ENCODE data around the gene MYL11.
"Not testable (repeated sequence)": the region's sequence is repeated elsewhere in the genome, so short reads cannot be mapped to it uniquely, and the experiment has no call there.

Gene MYL11

DNA sequence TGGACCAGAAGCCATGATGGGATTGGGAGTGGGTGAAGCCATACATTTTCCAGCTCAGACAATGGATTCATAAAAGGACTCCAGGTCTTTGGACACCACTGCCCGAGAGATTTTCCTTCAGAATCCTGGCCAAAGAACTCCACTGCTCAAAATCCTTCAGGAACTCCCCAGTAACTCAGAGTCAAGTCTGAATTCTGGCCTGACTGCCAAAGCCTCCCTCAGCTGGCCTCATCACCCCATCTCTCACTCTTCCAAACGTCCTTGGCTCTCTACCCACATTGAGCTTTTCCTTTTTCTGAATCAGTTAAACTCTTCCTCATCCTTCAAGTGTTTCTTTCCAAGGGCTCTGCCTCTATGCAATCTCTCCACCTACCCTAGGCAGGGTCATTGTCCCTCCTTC lies 8.9 kb downstream of the MYL11 start:
- Mint-ChIP-seq H3K4me3 (peak overlapping the region; percentile 90), H3K36me3 (ENCODE audit: low read depth) (peaks cover 39% of the 10 kb centered on the region), H3K27ac (peak overlapping the region; percentile 93), H3K9me3 (no peaks in the 10 kb centered on the region), H3K27me3 (no peaks in the 10 kb centered on the region), H3K4me1 (ENCODE audit: low read depth) (peaks cover 45% of the 10 kb centered on the region)
- DNase-seq = no peak

DNA sequence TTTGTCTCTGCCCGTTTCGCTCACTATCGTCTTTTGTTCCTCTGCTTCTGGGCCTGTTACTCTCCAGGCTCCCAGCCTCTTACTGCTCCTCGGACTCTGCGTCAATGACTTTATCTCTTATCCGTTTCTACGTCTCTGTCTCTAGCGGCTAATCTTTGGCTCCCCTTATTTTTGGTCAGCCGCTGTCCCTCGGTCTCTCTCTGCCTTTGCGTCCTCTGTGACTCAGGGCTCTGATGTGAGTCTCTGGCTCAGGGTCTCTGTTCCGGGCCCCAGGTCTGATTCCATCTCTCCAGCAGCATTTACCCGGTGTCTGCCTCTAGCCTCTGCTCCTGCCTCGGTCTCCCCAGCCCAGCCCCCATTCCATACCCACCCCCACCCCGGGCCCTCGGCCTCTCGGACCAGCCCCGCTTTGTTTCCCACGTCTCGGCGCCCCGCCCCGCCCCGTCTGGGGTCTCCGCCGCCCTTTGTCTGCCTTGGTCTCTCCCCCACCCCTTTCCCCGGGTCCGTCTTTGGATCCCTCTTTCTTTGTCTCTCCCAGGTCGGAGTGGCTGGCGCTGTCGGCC lies 20.1 kb downstream of the MYL11 start:
- Mint-ChIP-seq H3K36me3 (ENCODE audit: low read depth) (peaks cover 39% of the 10 kb centered on the region), H3K9me3 (no peaks in the 10 kb centered on the region), H3K4me3 (peak overlapping the region; percentile 87), H3K27ac (peak overlapping the region; percentile 89), H3K27me3 (no peaks in the 10 kb centered on the region), H3K4me1 (ENCODE audit: low read depth) (peaks cover 39% of the 10 kb centered on the region)
- no peak for DNase-seq

DNA sequence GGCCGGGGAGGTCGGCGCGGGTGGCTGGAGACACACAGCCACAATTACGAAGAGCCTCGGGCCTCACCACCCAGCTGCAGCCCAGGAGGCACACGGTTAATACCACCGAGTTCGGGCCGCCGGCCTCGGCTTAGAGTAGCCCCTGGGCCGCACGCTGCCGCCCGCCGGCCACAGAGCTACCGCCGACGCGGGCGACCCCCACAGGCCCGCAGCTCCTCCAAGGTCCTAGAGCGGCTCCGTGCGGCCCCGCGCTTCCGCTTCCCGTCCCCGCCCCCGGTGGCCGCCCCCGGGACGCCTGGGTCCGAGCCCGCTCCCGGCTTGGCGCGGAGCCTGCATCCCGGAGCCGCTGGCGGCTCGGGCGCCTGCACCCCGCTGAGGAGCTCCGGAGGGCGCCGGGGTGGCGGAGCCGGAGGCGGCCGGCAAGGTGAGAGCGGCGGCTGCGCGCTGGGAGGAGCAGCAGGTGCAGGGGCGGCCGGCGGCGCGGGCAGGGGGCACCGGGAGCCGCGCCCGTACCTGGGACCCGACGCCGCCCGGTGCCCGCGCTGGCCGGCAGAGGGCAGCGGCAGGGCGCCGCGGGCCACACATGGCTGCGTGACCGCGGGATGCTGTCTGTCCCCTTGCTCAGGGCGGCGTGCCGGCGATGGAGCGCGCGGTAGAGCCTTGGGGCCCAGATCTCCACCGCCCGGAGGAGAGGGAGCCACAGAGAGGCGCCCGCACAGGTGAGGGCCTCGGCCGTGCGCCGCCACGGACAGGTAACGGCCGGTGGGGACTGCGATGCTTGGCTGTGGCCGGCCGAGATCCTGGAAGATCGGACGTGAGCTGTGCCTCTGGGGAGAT lies 20.8 kb downstream of the MYL11 start, which contains the start of gene ZNF48:
TSS of gene ZNF48 (plus strand) at position 266 of the 837 bp plus-strand sequence. CDS start at position 641, 375 bp downstream.
- peaks cover 46% of the 10 kb centered on the region for H3K4me1 Mint-ChIP-seq (ENCODE audit: low read depth)
- H3K9me3 Mint-ChIP-seq = no peaks in the 10 kb centered on the region
- H3K27ac Mint-ChIP-seq = peak within 1 kb of the TSS; percentile 89
- no peaks in the 10 kb centered on the region for H3K27me3 Mint-ChIP-seq
- peak; percentile 83 for DNase-seq
- H3K4me3 Mint-ChIP-seq = peak within 1 kb of the TSS; percentile 87
- peaks cover 44% of the 10 kb centered on the region for H3K36me3 Mint-ChIP-seq (ENCODE audit: low read depth)

DNA sequence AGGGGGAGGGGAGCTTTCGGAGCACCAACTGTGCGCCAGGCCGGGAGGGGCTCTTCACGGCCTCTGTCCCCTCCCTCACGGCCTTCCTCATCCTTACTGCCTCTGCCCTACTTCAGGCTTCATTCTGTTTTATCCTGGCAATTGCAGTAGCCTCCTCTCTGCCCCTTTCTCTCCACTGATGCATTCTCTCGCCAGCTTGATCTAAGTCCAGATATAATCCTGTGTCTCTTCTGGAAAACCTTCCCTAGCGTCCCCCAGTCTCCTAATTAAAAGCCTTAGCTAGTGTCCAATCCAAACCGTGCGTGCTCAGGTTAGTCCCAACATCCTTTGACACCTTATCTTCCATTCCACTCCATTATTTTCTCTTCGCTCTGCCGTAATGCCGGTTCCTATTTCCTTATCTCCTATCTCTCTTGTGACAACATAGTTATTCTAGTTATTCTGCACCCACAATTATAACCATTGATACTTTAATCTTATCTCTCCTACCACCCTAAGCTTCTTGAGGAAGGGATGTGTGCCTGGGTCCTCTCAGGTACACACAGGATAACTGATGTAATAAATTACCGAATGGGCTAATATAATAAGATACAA lies 21.5 kb downstream of the MYL11 start:
- no peak for DNase-seq
- H3K36me3 Mint-ChIP-seq (ENCODE audit: low read depth) = peaks cover 44% of the 10 kb centered on the region
- peaks cover 51% of the 10 kb centered on the region for H3K4me1 Mint-ChIP-seq (ENCODE audit: low read depth)
- no peaks in the 10 kb centered on the region for H3K9me3 Mint-ChIP-seq
- no peaks in the 10 kb centered on the region for H3K27me3 Mint-ChIP-seq
- H3K27ac Mint-ChIP-seq = peak overlapping the region; percentile 80
- H3K4me3 Mint-ChIP-seq = peak overlapping the region; percentile 87

DNA sequence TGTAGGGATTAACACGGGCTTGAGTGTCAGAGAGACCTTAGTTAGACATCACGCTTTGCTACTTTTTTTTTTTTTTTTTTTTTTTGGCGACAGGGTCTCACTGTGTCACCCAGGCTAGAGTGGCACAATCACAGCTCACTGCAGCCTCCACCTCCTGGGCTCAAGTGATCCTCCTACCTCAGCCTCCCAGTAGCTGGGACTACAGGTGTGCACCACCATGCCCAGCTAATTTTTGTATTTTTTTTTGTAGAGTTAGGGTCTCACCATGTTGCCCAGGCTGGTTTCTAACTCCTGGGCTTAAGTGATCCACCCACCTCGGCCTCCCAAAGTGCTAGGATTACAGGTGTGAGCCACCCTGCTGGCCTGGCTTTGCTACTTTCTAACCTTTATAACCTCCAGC lies 22.0 kb downstream of the MYL11 start:
- not testable (repeated sequence) for DNase-seq, H3K9me3 Mint-ChIP-seq, H3K27me3 Mint-ChIP-seq
- Mint-ChIP-seq H3K36me3 (ENCODE audit: low read depth) (peaks cover 44% of the 10 kb centered on the region), H3K27ac (peak overlapping the region; percentile 20), H3K4me3 (peak overlapping the region; percentile 87), H3K4me1 (ENCODE audit: low read depth) (peaks cover 54% of the 10 kb centered on the region)

DNA sequence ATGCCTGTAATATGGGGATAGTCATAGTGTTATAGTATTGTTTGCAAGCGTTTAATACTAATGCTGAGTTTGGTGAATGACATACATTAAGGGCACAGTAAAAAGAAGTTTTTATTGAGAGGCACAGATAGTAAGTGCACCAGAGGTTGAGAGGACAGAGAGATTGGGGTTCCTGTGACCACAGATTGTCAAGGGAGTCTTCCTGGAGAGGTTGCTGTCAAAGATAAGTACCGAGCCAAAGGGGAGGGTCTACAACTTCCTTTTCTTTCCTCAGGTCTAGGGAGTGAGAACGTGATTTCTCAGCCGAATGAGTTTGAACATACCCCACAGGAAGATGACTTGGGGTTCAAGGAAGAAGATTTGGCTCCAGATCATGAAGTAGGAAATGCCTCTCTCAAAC lies 22.5 kb downstream of the MYL11 start:
- H3K27me3 Mint-ChIP-seq = no peaks in the 10 kb centered on the region
- H3K9me3 Mint-ChIP-seq = no peaks in the 10 kb centered on the region
- DNase-seq = no peak
- peak overlapping the region; percentile 87 for H3K4me3 Mint-ChIP-seq
- H3K27ac Mint-ChIP-seq = peak overlapping the region; percentile 20
- peaks cover 55% of the 10 kb centered on the region for H3K4me1 Mint-ChIP-seq (ENCODE audit: low read depth)
- peaks cover 44% of the 10 kb centered on the region for H3K36me3 Mint-ChIP-seq (ENCODE audit: low read depth)

DNA sequence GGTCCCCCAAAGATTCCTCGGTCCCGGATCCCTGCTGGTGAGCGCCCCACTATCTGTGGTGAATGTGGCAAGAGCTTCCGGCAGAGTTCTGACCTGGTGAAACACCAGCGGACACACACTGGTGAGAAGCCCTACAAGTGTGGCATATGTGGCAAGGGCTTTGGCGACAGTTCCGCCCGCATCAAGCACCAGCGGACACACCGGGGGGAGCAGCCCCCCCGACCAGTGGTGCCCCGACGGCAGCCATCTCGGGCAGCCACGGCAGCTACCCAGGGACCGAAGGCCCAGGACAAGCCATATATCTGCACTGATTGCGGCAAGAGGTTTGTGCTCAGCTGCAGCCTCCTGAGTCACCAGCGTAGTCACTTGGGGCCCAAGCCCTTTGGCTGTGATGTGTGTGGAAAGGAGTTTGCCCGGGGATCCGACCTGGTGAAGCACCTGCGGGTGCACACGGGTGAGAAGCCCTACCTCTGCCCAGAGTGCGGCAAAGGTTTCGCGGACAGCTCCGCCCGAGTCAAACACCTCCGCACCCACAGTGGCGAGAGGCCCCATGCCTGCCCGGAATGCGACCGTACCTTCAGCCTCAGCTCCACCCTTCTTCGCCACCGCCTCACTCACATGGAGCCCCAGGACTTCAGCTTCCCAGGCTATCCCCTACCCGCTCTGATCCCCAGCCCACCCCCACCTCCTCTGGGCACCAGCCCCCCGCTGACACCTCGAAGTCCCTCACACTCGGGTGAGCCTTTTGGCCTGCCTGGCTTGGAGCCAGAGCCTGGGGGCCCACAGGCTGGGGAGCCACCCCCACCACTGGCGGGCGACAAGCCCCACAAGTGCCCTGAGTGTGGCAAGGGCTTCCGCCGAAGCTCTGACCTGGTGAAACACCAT lies 23.4 kb downstream of the MYL11 start:
- Mint-ChIP-seq H3K4me3 (no peak overlapping the region), H3K36me3 (ENCODE audit: low read depth) (peaks cover 44% of the 10 kb centered on the region), H3K4me1 (ENCODE audit: low read depth) (peaks cover 55% of the 10 kb centered on the region), H3K27me3 (no peaks in the 10 kb centered on the region), H3K27ac (peak overlapping the region; percentile 92), H3K9me3 (no peaks in the 10 kb centered on the region)
- DNase-seq = no peak

DNA sequence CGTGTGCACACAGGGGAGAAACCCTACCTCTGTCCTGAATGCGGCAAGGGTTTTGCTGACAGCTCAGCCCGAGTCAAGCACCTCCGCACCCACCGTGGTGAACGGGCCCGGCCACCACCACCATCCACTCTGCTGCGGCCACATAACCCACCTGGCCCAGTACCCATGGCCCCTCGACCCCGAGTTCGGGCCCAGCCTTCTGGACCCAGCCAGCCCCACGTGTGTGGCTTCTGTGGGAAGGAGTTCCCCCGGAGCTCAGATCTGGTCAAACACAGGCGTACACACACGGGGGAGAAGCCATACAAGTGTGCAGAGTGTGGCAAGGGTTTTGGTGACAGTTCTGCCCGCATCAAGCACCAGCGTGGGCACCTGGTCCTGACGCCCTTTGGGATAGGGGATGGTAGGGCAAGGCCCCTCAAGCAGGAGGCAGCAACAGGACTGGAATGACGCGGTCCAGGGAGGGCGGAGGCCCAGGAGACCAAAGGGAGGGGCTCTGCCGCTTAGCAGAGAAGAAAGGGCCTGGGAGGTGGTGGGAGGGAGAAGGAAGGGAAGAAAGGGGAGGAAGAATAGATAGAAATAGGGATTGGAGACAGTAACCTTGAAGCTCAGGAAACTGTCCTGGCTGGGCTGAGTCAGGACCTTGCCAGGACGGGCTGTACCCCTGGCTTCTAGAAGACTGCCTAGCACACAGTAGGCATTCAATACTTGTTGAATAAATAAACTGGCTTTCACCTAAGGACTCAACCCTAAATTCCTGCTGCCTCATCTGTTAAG lies 24.2 kb downstream of the MYL11 start:
- Mint-ChIP-seq H3K36me3 (ENCODE audit: low read depth) (peaks cover 44% of the 10 kb centered on the region), H3K27me3 (no peaks in the 10 kb centered on the region), H3K4me1 (ENCODE audit: low read depth) (peaks cover 55% of the 10 kb centered on the region), H3K4me3 (no peak overlapping the region), H3K9me3 (no peaks in the 10 kb centered on the region), H3K27ac (peak overlapping the region; percentile 92)
- DNase-seq = no peak

DNA sequence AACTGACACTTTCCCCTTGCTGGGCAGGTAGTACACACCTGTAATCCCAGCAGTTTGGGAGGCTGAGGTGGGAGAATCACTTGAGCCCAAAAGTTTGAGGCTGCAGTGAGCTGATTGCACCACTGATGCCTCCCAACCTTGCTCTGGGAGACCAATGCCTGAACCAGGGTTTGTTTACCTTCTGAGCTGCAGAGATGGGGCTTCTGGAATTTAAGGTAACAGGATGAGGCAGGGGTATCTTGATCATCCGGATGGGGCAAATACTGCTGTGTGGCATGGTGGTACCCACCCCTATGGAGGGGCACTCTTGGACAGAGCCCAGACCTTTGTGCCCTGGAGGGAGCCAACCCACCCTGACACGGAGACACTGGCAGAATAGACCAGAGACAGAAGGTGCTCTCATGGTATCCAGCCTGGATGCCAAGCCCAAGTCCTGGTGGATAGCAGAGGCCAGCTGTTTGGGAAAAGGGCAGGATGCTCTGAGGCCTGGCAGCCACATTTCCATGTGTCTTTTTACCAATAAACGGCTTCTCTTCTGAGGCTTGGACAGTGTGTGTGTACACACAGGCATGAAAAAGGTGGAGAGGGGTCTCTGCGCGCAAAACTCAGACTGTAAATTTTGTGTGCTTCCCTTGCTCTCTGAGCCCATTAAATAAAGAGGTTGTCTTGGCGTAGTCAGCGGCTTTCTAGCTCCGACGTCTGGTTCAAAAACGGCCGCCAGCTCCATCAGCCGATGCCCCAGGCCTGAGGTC lies 25.0 kb downstream of the MYL11 start:
- peaks cover 52% of the 10 kb centered on the region for H3K4me1 Mint-ChIP-seq (ENCODE audit: low read depth)
- H3K36me3 Mint-ChIP-seq (ENCODE audit: low read depth) = peaks cover 44% of the 10 kb centered on the region
- no peaks in the 10 kb centered on the region for H3K9me3 Mint-ChIP-seq
- H3K27ac Mint-ChIP-seq = peak overlapping the region; percentile 92
- no peak for DNase-seq
- no peaks in the 10 kb centered on the region for H3K27me3 Mint-ChIP-seq
- H3K4me3 Mint-ChIP-seq = peak overlapping the region; percentile 83

DNA sequence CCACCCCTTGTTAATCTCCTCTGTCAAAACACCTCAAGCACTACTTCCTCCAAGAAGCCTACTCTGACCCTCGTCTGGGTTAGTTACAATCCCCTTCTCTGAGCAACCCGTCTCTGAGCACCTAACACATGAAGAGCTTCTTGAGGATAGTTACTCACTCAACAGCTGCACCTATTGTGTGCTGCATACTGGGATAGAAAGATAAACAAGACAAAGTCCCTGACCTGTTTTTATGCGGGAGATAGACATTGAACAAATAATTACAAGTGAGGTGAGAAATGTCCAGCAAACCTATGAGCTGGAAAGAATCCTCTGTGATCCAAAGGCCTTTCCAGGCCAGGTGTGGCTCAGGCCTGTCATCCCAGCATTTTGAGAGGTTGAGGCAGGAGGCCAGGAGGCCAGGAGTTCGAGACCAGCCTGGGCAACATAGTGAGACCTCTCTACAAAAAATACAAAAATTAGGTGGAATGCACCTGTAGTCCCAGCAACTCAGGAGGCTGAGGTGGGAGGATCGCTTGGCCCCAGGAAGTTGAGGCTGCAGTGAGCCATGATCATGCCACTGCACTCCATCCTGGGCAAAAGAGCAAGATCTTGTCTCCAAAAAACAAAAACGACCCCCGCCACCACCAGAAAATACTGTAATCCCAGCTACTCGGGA lies 27.3 kb downstream of the MYL11 start:
- H3K9me3 Mint-ChIP-seq = no peaks in the 10 kb centered on the region
- no peaks in the 10 kb centered on the region for H3K27me3 Mint-ChIP-seq
- H3K27ac Mint-ChIP-seq = peak overlapping the region; percentile 22
- no peak for DNase-seq
- peak overlapping the region; percentile 43 for H3K4me3 Mint-ChIP-seq
- peaks cover 32% of the 10 kb centered on the region for H3K36me3 Mint-ChIP-seq (ENCODE audit: low read depth)
- H3K4me1 Mint-ChIP-seq (ENCODE audit: low read depth) = peaks cover 46% of the 10 kb centered on the region

DNA sequence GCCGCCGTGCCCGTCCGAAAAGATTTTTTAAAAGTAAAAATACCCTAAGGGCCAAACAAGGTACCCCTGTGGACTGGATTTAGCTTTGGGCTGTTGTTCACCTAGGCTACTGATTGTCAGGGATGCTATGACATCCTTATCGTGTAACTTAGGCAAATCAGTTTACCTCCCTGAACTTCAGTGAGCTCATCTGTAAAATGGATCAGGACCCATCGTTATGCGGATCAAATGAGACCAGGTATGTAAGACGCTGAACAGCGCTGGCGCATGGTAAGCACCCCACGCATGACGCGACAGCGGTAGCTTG lies 32.1 kb downstream of the MYL11 start:
- Mint-ChIP-seq H3K27ac (peak overlapping the region; percentile 99), H3K4me3 (peak overlapping the region; percentile 87), H3K4me1 (ENCODE audit: low read depth) (peaks cover 32% of the 10 kb centered on the region), H3K36me3 (ENCODE audit: low read depth) (peaks cover 23% of the 10 kb centered on the region), H3K27me3 (no peaks in the 10 kb centered on the region), H3K9me3 (no peaks in the 10 kb centered on the region)
- no peak for DNase-seq

DNA sequence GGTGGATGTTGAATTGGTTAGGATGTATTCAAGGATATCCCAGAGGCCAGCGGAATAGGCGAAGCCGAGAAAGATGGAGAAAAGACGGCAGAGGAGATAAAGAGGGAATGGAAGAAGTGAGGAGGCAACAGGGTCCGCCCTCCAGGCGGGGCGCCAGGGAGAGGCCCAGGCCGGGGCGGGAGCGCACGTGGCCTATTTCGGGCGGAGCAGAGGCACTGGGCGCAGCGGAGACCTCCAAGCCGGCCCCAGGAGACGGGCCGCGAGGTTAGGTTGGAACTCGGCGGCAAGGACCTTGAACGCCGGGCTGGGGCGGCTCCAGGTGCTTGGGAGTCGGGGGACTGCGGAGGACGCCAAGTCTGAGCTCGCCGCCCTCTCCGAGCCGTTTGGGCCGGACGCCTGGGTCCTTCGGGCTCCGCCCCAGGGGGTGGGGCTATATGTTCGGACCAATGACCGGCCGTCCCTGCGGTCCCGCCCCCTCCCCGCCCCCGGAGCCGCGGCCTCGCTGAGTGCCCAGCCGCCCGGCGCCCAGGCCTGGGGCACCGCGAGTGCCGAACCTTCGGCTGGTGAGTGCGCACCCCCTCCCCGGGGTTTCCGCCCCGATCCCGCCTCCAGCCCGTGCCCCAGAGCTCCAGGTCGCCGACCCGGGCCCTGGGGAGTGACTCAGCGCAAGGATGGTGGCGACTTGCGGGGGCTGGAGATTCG lies 32.7 kb downstream of the MYL11 start, which contains the start of gene ZNF771:
TSS of gene ZNF771 (plus strand) at position 505 of the 702 bp plus-strand sequence. CDS start 448 bp downstream, outside the sequence.
- peak within 1 kb of the TSS; percentile 99 for H3K27ac Mint-ChIP-seq
- H3K36me3 Mint-ChIP-seq (ENCODE audit: low read depth) = peaks cover 29% of the 10 kb centered on the region
- peak within 1 kb of the TSS; percentile 87 for H3K4me3 Mint-ChIP-seq
- peak; percentile 97 for DNase-seq
- H3K9me3 Mint-ChIP-seq = no peaks in the 10 kb centered on the region
- H3K4me1 Mint-ChIP-seq (ENCODE audit: low read depth) = peaks cover 36% of the 10 kb centered on the region
- H3K27me3 Mint-ChIP-seq = no peaks in the 10 kb centered on the region

Measured in activated T-cell treated with anti-CD3 and anti-CD28 coated beads, Interleukin-2, amount 50 U/mL, for 24 hours (primary cell).